Ovary (tissue), 3 donors: ENCODE data around the gene NR2F2.

Experiments
- EP300 ChIP-seq: sonication (generic); formaldehyde crosslinking; IDR thresholded peaks from one replicate; pipeline ENCODE4 v1.6.1; 2017; ENCODE audit warnings: antibody characterized with exemption
- POLR2A ChIP-seq: fragments of 450-650 bp; IDR thresholded peaks from one replicate; pipeline ENCODE4 v1.6.1; 2017; ENCODE audit warnings: antibody characterized with exemption, mild to moderate bottlenecking, moderate library complexity
- TF ChIP-seq, protein P1 (sequence below), 3 donors: fragments of 450-650 bp in 2 of 3; fragments of 200-600 bp in 1 of 3; IDR thresholded peaks; one replicate each; pipeline versions ENCODE4 v1.5.1 to v1.8.0; 2016 to 2022; ENCODE audit warnings: antibody characterized with exemption in 3 of 3, mild to moderate bottlenecking in 1 of 3
- donor health status: DM: no; HTN: no; CAD: no.

DNA sequence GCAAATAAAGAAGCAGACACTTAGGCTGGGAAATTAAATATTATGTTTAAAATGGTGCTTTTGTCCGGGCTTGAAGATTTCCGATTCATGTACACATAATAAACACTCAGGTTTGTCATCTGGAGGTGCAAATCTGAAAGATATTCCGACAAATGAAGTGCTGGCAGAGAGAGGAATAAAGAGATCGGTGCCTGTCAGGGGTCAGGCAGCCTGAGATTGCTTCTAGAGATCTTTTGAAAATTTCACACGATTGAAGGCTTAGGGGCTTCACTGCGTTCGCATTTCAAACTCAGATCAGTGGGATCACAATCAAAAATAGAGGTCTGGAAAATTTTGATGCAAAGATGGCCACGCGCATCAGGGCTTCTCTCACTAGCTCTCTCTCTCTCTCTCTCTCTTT lies 33.2 kb downstream of the NR2F2 start:
- TF ChIP-seq EP300 (no peak), POLR2A (no peak)
- TF ChIP-seq, protein P1, sequence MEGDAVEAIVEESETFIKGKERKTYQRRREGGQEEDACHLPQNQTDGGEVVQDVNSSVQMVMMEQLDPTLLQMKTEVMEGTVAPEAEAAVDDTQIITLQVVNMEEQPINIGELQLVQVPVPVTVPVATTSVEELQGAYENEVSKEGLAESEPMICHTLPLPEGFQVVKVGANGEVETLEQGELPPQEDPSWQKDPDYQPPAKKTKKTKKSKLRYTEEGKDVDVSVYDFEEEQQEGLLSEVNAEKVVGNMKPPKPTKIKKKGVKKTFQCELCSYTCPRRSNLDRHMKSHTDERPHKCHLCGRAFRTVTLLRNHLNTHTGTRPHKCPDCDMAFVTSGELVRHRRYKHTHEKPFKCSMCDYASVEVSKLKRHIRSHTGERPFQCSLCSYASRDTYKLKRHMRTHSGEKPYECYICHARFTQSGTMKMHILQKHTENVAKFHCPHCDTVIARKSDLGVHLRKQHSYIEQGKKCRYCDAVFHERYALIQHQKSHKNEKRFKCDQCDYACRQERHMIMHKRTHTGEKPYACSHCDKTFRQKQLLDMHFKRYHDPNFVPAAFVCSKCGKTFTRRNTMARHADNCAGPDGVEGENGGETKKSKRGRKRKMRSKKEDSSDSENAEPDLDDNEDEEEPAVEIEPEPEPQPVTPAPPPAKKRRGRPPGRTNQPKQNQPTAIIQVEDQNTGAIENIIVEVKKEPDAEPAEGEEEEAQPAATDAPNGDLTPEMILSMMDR (IDR thresholded peaks at IDR 0.05), result no peak
